Measurements from ENCODE around the gene PHF19.

The PHF19 gene

GRCh38 chr9:120893611-120894307, 16.8 kb upstream of the PHF19 start:
- TF ChIP-seq, protein P1, sequence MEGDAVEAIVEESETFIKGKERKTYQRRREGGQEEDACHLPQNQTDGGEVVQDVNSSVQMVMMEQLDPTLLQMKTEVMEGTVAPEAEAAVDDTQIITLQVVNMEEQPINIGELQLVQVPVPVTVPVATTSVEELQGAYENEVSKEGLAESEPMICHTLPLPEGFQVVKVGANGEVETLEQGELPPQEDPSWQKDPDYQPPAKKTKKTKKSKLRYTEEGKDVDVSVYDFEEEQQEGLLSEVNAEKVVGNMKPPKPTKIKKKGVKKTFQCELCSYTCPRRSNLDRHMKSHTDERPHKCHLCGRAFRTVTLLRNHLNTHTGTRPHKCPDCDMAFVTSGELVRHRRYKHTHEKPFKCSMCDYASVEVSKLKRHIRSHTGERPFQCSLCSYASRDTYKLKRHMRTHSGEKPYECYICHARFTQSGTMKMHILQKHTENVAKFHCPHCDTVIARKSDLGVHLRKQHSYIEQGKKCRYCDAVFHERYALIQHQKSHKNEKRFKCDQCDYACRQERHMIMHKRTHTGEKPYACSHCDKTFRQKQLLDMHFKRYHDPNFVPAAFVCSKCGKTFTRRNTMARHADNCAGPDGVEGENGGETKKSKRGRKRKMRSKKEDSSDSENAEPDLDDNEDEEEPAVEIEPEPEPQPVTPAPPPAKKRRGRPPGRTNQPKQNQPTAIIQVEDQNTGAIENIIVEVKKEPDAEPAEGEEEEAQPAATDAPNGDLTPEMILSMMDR (conservative IDR thresholded peaks at IDR 0.05), result no peak
- TF ChIP-seq ZFX (IDR thresholded peaks at IDR 0.05), result no peak
- no peak overlapping the region for H3K27ac ChIP-seq

DNA sequence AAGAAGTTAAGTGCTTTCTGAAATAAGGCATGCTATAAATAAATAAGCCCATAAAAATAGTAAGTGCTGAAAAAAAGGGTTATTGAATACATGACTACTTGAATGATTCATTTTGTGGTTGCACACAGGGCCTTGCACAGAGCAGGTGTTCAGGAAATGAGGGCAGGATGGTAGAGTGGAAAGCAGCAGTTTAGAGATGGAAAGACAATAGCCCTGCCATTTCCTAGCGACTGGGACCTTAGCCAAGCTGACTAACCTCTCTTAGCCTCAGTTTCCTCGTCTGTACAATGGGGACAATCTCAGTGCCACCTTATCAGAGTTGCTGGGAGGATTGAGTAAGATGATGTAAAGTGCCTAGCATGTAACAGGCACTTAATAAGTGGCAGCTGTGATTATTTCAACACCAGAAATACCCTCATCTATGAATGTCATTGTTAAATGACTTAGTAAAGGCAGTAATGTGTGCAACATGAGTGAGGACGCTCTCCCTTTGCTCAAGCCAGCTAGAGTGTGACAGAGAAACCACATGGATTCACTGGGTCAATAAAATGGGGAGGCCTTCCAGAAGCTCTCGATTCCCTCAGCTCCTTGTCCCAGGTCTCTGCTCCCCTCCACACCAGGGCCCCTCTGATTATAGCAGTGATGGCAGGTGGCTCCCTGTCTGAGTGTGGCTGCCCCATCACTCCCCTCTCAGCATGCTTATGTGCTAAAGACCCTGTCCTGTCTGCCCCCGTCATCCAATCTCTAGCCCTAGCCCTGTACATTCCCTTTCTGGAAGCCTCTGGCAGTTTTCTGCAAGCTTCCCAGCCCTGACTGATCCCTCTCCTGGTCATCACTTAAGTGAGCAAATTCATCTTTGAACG, 16.0 kb upstream of the PHF19 start:
- TF ChIP-seq, protein P1 (conservative IDR thresholded peaks at IDR 0.05), result no peak
- no peak for TF ChIP-seq ZFX (IDR thresholded peaks at IDR 0.05)
- H3K27ac ChIP-seq, result no peak overlapping the region

DNA sequence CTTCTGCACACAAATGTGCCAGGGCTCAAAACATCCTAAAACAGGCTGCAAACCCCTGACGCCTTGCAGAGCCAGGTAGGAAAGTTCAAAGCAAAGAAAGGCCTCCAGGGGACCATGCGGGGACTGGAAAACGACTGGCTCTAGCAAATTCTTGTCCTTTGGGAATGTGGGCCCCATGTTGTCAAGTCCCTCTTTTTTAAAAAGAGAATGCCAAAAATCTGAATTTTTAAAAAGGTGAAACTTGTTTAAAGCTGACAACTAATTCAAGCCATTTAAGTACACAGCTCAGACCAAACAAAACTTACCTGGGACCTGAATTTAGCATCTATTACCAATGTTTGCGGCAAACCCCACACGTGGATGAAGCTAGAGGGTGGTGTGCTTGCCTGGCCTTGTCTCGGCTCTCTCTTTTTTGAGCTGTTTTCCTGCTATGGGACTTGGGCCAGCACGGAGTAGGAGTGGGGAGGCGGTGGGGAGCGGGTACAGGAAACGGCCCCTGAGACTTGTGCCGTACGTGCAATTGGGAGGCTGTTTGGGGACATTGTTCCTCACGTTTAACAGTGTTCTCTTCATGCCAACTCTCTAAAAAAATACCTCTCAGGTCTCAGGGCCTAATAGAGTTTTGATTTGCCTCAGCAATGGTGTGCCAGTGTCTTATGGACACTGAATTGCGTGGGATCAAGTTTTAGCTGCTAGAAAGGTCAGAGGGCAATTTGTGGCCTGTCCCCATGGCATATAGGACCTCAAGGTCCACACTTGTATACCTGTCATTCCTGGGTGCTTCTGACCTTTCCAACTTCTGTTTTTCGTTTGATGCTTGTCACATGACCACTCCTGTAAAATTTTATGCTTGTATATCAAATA, 15.1 kb upstream of the PHF19 start:
- H3K27ac ChIP-seq, result no peak overlapping the region
- TF ChIP-seq, protein P1 (conservative IDR thresholded peaks at IDR 0.05), result no peak
- TF ChIP-seq ZFX (IDR thresholded peaks at IDR 0.05), result no peak

DNA sequence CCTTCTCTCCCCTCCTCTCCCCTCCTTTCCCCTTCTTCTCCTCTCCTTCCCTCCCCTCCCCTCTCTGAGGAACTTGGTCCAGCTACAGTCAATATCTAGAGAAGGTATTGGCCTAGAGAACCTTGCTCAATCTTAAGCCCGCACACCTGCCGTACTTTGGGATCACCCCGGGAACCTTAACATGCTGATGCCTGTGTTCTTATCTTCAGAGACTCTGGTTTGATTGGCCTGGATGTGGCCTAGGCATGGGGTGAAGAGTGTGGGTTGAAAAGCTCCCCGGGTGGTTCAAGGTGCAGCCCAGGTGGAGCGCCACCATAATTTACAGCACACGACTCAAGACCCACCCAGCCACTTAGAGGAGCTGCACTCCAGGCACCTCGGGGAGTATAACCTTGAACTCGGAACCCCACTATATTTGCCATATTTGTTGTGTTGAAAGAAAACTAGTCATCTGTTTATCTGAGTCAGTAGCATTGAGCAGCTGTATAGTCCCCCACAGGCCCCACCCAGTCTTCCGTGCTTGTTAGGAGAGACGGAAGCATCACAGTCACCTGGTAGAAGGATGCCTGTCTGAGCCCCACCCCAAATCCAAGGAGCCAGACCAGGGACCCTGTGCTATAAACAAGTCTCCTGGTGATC, 14.4 kb upstream of the PHF19 start:
- TF ChIP-seq, protein P1 (conservative IDR thresholded peaks at IDR 0.05), result no peak
- no peak for TF ChIP-seq ZFX (IDR thresholded peaks at IDR 0.05)
- H3K27ac ChIP-seq, result no peak overlapping the region

GRCh38 chr9:120890320-120891244, 13.6 kb upstream of the PHF19 start:
- no peak for TF ChIP-seq ZFX (IDR thresholded peaks at IDR 0.05)
- TF ChIP-seq, protein P1 (conservative IDR thresholded peaks at IDR 0.05), result no peak
- H3K27ac ChIP-seq, result peak overlapping the region; percentile 10; the same call in 1 of the 2 replicates

- TF ChIP-seq, protein P1 (conservative IDR thresholded peaks at IDR 0.05), result no peak
- no peak for TF ChIP-seq ZFX (IDR thresholded peaks at IDR 0.05)
These were observed 12.8 kb upstream of the PHF19 start for GRCh38 chr9:120889606-120890271.

More at GRCh38 chr9:120889606-120890271, 12.8 kb upstream of the PHF19 start:
- peak overlapping the region; percentile 31 for H3K27ac ChIP-seq
